G401.6 (cell line): ENCODE measurements around the gene RNF152.

Experiments
- FAIRE-seq: peaks from 2 replicates; lab custom pipeline; 2012; peaks lifted over from hg19 to GRCh38; lab: Jason Lieb, UNC

Gene RNF152

GRCh38 chr18:61852496-61852895 lies 40.3 kb downstream of the RNF152 start:
- no peak for FAIRE-seq

GRCh38 chr18:61851940-61852451 lies 40.8 kb downstream of the RNF152 start:
- no peak for FAIRE-seq

GRCh38 chr18:61851279-61851678 lies 41.5 kb downstream of the RNF152 start:
- FAIRE-seq = no peak

GRCh38 chr18:61850756-61851155 lies 42.1 kb downstream of the RNF152 start:
- FAIRE-seq = no peak

- no peak for FAIRE-seq
These were observed 45.5 kb downstream of the RNF152 start for GRCh38 chr18:61847164-61847791.

GRCh38 chr18:61845197-61845596 lies 47.6 kb downstream of the RNF152 start:
- no peak for FAIRE-seq

- FAIRE-seq = no peak
These were observed 48.1 kb downstream of the RNF152 start for GRCh38 chr18:61844726-61845125.

- FAIRE-seq = no peak
These were observed 50.7 kb downstream of the RNF152 start for GRCh38 chr18:61842146-61842545.

- no peak for FAIRE-seq
These were observed 51.1 kb downstream of the RNF152 start for GRCh38 chr18:61841706-61842105.

GRCh38 chr18:61840324-61840723 lies 52.5 kb downstream of the RNF152 start:
- FAIRE-seq = no peak

GRCh38 chr18:61838521-61838920 lies 54.3 kb downstream of the RNF152 start:
- no peak for FAIRE-seq

GRCh38 chr18:61833978-61834377 lies 58.8 kb downstream of the RNF152 start:
- no peak for FAIRE-seq

- no peak for FAIRE-seq
These were observed 59.4 kb downstream of the RNF152 start for GRCh38 chr18:61833387-61833786.

GRCh38 chr18:61832858-61833257 lies 59.9 kb downstream of the RNF152 start:
- FAIRE-seq = no peak

- FAIRE-seq = no peak
These were observed 61.7 kb downstream of the RNF152 start for GRCh38 chr18:61831071-61831470.

GRCh38 chr18:61829108-61829507 lies 63.7 kb downstream of the RNF152 start:
- FAIRE-seq = no peak

GRCh38 chr18:61827591-61827990 lies 65.2 kb downstream of the RNF152 start:
- no peak for FAIRE-seq

GRCh38 chr18:61825386-61825785 lies 67.4 kb downstream of the RNF152 start:
- no peak for FAIRE-seq

- no peak for FAIRE-seq
These were observed 68.0 kb downstream of the RNF152 start for GRCh38 chr18:61824733-61825363.

GRCh38 chr18:61823595-61823994 lies 69.2 kb downstream of the RNF152 start:
- FAIRE-seq = no peak

GRCh38 chr18:61822879-61823278 lies 69.9 kb downstream of the RNF152 start:
- FAIRE-seq = no peak

- FAIRE-seq = no peak
These were observed 71.1 kb downstream of the RNF152 start for GRCh38 chr18:61821748-61822147.

- FAIRE-seq = no peak
These were observed 71.9 kb downstream of the RNF152 start for GRCh38 chr18:61820882-61821281.

- FAIRE-seq = no peak
These were observed 75.7 kb downstream of the RNF152 start for GRCh38 chr18:61817086-61817485.
